ENCODE data around the gene PCNX4.

PCNX4 gene

GRCh38 chr14:60106339-60106738, 14.6 kb downstream of the PCNX4 start:
- DNase-seq: no peak

GRCh38 chr14:60107477-60107876, 15.8 kb downstream of the PCNX4 start:
- no peak for DNase-seq

GRCh38 chr14:60111732-60112131, 20.0 kb downstream of the PCNX4 start:
- no peak for DNase-seq

GRCh38 chr14:60114881-60115280, 23.2 kb downstream of the PCNX4 start:
- no peak for DNase-seq

- DNase-seq: no peak
These were observed 24.5 kb downstream of the PCNX4 start for GRCh38 chr14:60116181-60116580.

GRCh38 chr14:60125918-60126317, 34.2 kb downstream of the PCNX4 start:
- no peak for DNase-seq

GRCh38 chr14:60133487-60133886, 41.8 kb downstream of the PCNX4 start:
- DNase-seq: no peak

GRCh38 chr14:60134702-60135101, 43.0 kb downstream of the PCNX4 start:
- DNase-seq: no peak

- DNase-seq: peak; percentile 15 to 86
These were observed 60.0 kb downstream of the PCNX4 start for GRCh38 chr14:60151715-60152114.

- no peak for DNase-seq
These were observed 62.3 kb downstream of the PCNX4 start for GRCh38 chr14:60153991-60154390.

- DNase-seq: no peak
These were observed 62.9 kb downstream of the PCNX4 start for GRCh38 chr14:60154671-60155070.

GRCh38 chr14:60160422-60160821, 68.7 kb downstream of the PCNX4 start:
- no peak for DNase-seq

GRCh38 chr14:60161196-60162107, 69.7 kb downstream of the PCNX4 start:
- no peak for DNase-seq

- no peak for DNase-seq
These were observed 72.0 kb downstream of the PCNX4 start for GRCh38 chr14:60163693-60164092.

- DNase-seq: no peak
These were observed 72.6 kb downstream of the PCNX4 start for GRCh38 chr14:60164404-60164711.

- peak in 1 of 2 experiments; percentile 29 for DNase-seq
These were observed 73.2 kb downstream of the PCNX4 start, which contains the start of gene DHRS7 for GRCh38 chr14:60164712-60165546. TSS of gene DHRS7 (minus strand) at chr14:60165398. CDS start at chr14:60165309, 89 bp downstream.

- DNase-seq: no peak
These were observed 73.8 kb downstream of the PCNX4 start for GRCh38 chr14:60165547-60165876.

- no peak for DNase-seq
These were observed 74.4 kb downstream of the PCNX4 start for GRCh38 chr14:60166142-60166541.

GRCh38 chr14:60169722-60170121, 78.0 kb downstream of the PCNX4 start:
- no peak for DNase-seq

GRCh38 chr14:60170948-60171347, 79.2 kb downstream of the PCNX4 start:
- DNase-seq: no peak

- DNase-seq: no peak
These were observed 80.0 kb downstream of the PCNX4 start for GRCh38 chr14:60171690-60172089.

GRCh38 chr14:60174352-60175254, 82.9 kb downstream of the PCNX4 start:
- no peak for DNase-seq

Measured in cerebellar nuclear complex (tissue), 1 donor.